ENCODE measurements around the gene POLL. TPM values are rescaled to one million over a fixed set of nuclear protein-coding genes. Genes with fewer than 3 reads are reported as not detected.

Gene POLL
- total RNA-seq, 2 donors from 2014 or later = 51.8 to 59.3 TPM

GRCh38 chr10:101624526-101625102 lies 36.6 kb upstream of the POLL start:
- WGBS, 2 experiments (ENCODE audit: insufficient coverage in 1 of 2, insufficient read length in 1 of 2) = 92% methylated on average over 4 of the region's 4 CpGs

GRCh38 chr10:101623528-101623927 lies 35.5 kb upstream of the POLL start:
- TF ChIP-seq CTCF (conservative IDR thresholded peaks at IDR 0.05) = no peak
- WGBS, 2 experiments (ENCODE audit: insufficient coverage in 1 of 2, insufficient read length in 1 of 2) = 100% methylated on average over 1 of the region's 1 CpG; no CpG with 5 or more reads in 1 of the 2 experiments
- Histone ChIP-seq H3K4me1 (ENCODE audit: control insufficient read depth, insufficient read depth, low read length) (peaks cover 8% of the 10 kb centered on the region), H3K4me3 (ENCODE audit: low read length) (no peak overlapping the region), H3K9ac (ENCODE audit: extremely low read depth, low read length, poor library complexity, severe bottlenecking) (no peak overlapping the region), H3K9me3 (ENCODE audit: control insufficient read depth, low read length) (peaks cover 7% of the 10 kb centered on the region), H3K27me3 (ENCODE audit: control insufficient read depth, insufficient read depth, low read length, poor library complexity, severe bottlenecking) (no peaks in the 10 kb centered on the region), H3K36me3 (ENCODE audit: control insufficient read depth, insufficient read depth, low read length) (peaks cover 29% of the 10 kb centered on the region), H3K27ac (ENCODE audit: low read depth, low read length) (no peak overlapping the region)
- Mint-ChIP-seq H3K27me3 (ENCODE audit: insufficient read depth) (no peaks in the 10 kb centered on the region), H3K4me1 (peaks cover 14% of the 10 kb centered on the region), H3K27ac (no peak overlapping the region), H3K36me3 (ENCODE audit: low read depth) (peaks cover 39% of the 10 kb centered on the region), H3K9me3 (no peaks in the 10 kb centered on the region), H3K4me3 (no peak overlapping the region)
- no peak for DNase-seq

More at GRCh38 chr10:101624526-101625102, 36.6 kb upstream of the POLL start:
- peaks cover 44% of the 10 kb centered on the region for H3K36me3 Mint-ChIP-seq (ENCODE audit: low read depth)
- H3K4me3 Mint-ChIP-seq = no peak overlapping the region
- no peaks in the 10 kb centered on the region for H3K27me3 Mint-ChIP-seq (ENCODE audit: insufficient read depth)
- no peak overlapping the region for H3K27ac Mint-ChIP-seq
- Histone ChIP-seq H3K9ac (ENCODE audit: extremely low read depth, low read length, poor library complexity, severe bottlenecking) (no peak overlapping the region), H3K4me1 (ENCODE audit: control insufficient read depth, insufficient read depth, low read length) (peaks cover 8% of the 10 kb centered on the region), H3K27ac (ENCODE audit: low read depth, low read length) (no peak overlapping the region), H3K4me3 (ENCODE audit: low read length) (no peak overlapping the region), H3K27me3 (ENCODE audit: control insufficient read depth, insufficient read depth, low read length, poor library complexity, severe bottlenecking) (no peaks in the 10 kb centered on the region), H3K9me3 (ENCODE audit: control insufficient read depth, low read length) (peaks cover 7% of the 10 kb centered on the region), H3K36me3 (ENCODE audit: control insufficient read depth, insufficient read depth, low read length) (peaks cover 32% of the 10 kb centered on the region)
- H3K4me1 Mint-ChIP-seq = peaks cover 14% of the 10 kb centered on the region
- no peak for DNase-seq
- no peaks in the 10 kb centered on the region for H3K9me3 Mint-ChIP-seq
- no peak for TF ChIP-seq CTCF (conservative IDR thresholded peaks at IDR 0.05)

- Mint-ChIP-seq H3K4me3 (no peak overlapping the region), H3K4me1 (peaks cover 36% of the 10 kb centered on the region), H3K27ac (no peak overlapping the region), H3K9me3 (no peaks in the 10 kb centered on the region), H3K36me3 (ENCODE audit: low read depth) (peaks cover 47% of the 10 kb centered on the region), H3K27me3 (ENCODE audit: insufficient read depth) (no peaks in the 10 kb centered on the region)
- no peak for DNase-seq
- Histone ChIP-seq H3K4me1 (ENCODE audit: control insufficient read depth, insufficient read depth, low read length) (peaks cover 29% of the 10 kb centered on the region), H3K27me3 (ENCODE audit: control insufficient read depth, insufficient read depth, low read length, poor library complexity, severe bottlenecking) (no peaks in the 10 kb centered on the region), H3K4me3 (ENCODE audit: low read length) (no peak overlapping the region), H3K9ac (ENCODE audit: extremely low read depth, low read length, poor library complexity, severe bottlenecking) (no peak overlapping the region), H3K9me3 (ENCODE audit: control insufficient read depth, low read length) (peaks cover 7% of the 10 kb centered on the region), H3K36me3 (ENCODE audit: control insufficient read depth, insufficient read depth, low read length) (peaks cover 43% of the 10 kb centered on the region), H3K27ac (ENCODE audit: low read depth, low read length) (no peak overlapping the region)
- WGBS, 2 experiments (ENCODE audit: insufficient coverage in 1 of 2, insufficient read length in 1 of 2) = 89 to 97% methylated on average over 6 of the region's 6 CpGs
- TF ChIP-seq CTCF (conservative IDR thresholded peaks at IDR 0.05) = no peak
These were observed 31.9 kb upstream of the POLL start for GRCh38 chr10:101619983-101620382.
